NK-92 (cell line): Measurements from ENCODE around the gene CXCL12.

Experiments
- DNase-seq: peaks from one replicate; lab custom pipeline; 2025; ENCODE audit not compliant: unreplicated experiment; lab: John Stamatoyannopoulos, UW

CXCL12 gene

DNA sequence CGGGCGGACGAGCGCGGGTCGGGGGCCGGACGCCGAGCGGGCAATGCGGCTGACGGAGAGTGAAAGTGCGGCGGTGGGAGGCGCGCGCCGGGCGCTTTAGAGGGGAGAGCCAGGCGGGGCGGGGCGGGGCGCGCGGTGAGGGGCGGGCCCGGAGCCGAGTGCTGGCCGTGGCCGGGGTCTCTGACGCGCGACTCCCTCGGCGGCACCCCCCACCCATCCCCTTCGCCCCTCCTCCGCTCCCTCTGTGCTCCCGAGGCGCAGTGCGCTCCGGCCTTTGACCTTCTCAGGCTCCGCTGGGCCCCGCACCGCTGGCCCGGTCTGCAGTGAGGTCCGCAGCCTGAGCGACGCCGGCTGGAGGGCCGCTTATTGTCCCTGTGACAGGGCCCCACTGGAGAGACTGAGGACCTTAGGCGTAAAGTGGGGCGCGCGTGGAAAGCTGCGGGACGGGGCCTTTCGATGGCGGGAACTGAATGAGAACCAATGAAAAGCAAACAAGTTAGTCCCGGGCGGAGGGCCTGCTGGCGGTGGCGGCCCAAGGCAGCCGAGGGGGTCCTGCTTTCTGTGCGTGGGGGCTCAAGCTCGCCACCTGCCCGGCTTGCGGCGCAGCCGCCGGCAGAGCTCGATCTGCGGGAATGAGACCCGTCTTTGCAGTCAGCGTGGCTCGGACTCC is at the start of gene CXCL12:
Gene CXCL12, minus strand, starts transcription at position 72 of the 670 bp plus-strand sequence. CDS start 92 bp downstream, outside the sequence.
- DNase-seq, result no peak

DNA sequence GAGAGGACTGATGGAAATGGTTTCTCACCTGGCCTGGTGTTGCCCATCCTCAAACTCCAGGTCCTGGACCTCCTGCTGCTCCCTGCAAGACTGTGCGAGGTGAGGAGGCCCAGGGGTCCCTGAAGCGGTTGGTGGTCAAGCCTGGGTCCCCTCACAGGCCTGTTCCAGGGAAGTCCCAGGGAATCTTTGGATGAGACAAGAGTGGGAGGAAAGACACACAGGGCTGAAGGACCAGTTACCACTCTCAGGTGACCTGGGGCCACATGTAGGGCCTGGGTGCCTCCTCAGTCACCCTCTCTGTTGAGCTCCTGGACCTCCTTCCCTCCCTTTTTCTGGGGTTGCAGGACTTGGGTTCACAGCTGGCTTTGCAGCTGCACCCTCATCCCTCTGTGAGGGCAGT is 42.6 kb upstream of the CXCL12 start:
- no peak for DNase-seq

DNA sequence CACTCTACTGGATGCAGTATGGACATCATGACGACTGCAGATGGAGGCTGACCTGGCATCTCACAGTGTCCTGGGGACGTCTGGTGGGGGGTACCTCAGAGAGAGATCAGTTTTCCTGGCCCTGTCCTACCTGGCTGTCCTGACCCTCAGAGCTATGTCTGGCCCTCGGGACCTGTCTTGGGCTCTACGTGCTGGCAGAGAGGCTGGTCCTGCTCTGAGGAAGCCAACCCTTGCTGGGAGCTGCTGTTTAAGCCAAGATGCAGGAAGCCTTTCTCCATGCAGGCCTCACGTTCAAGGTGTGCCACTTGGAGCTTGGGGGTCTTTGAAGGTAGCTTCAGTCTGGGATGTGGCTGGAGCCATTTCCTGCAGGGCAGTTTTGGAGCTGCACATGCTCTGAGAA is 42.1 kb upstream of the CXCL12 start:
- DNase-seq, result no peak

DNA sequence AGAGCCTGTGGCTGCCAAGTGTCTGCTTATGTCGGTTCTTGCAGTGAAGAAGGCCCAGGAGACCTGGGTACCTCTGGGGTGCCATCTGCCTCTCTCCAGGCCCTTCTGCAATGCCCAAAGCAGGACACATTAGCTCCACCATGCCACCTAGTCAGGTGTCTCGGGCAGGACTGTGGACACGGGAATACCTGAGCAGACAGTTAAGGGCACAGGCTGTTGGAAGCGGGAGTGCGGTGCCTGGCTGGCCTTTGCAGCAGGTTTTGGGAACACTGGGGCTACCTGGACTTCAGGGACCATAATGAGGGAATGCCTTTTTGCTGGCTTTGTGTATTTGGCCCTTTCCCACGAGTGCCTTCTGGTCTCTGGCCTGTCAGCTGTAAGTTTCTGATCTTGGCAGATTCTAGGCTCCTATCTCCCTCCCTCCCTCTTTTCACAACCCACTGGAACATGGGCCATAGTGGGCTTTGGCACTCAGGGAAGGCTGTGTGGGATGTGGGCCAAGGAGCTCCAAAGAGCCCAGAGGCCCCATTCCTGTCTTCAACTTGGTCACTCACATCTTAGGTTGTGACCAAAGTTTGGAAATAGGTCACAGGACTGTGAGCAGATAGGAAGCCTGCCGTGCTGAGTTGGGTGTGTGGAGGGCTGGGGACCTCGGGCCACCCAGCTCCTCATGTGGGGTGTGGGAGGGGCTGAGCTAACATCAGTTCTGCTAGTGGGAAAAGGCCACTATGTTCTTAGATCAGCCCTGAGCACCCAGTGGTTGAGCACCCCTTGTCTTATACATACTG is 41.5 kb upstream of the CXCL12 start:
- no peak for DNase-seq

DNA sequence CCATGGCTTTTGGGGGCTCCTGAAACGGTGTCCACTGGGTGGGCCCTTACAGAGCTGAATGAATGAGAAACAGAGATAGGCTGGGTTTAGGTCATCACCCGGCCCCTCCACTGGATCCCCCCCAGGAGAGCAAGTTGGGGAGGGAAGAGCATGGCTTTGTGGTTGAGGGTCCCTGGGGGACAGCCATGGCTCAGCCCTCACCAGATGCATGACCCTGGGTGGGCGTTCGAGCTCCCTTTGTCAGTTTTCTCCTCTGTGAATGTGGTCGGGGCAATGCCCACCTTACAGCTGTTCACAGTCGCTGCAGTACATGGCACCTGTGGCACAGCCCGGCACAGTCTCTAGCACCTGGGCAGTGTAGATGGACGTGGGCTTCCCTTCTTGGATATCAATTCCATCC is 40.6 kb upstream of the CXCL12 start:
- no peak for DNase-seq

DNA sequence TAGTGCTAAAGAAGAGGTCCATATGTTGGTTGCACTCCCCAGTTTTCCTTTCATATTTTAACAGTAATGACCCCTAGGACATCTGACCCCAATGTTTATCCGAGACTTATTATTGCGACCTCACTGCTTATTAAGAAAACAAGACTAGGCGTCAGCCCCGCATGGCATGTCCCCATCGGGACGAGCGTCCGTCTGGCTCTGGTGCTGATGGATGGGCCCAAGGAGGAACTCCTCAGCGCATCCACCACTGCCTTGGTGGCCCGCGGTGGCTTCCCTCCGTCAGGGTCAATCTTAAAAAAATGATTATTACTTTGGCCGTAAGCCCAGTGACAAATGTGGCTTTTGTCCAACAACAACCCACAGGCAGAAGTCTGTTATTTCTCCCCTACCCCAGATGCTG is 40.1 kb upstream of the CXCL12 start:
- no peak for DNase-seq

DNA sequence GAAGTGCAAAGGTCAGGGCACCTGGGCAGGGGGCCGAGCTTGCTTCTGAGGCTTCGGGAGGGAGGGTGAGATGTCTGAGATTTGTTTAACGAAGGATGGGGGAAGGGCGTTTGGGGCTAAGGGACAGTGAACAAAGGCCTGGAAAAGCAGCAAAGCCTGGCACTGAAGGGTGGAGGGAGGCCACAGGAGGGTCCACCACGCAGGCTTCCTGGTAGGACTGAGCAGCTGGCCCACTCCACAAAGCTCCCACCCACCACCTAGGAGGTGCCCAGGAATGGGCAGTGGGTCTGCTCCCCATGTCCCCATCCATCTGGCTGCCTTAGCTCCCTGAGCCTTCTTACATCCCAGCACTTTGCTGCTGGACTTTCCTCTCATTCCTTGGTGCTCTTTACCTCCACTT is 39.4 kb upstream of the CXCL12 start:
- no peak for DNase-seq

DNA sequence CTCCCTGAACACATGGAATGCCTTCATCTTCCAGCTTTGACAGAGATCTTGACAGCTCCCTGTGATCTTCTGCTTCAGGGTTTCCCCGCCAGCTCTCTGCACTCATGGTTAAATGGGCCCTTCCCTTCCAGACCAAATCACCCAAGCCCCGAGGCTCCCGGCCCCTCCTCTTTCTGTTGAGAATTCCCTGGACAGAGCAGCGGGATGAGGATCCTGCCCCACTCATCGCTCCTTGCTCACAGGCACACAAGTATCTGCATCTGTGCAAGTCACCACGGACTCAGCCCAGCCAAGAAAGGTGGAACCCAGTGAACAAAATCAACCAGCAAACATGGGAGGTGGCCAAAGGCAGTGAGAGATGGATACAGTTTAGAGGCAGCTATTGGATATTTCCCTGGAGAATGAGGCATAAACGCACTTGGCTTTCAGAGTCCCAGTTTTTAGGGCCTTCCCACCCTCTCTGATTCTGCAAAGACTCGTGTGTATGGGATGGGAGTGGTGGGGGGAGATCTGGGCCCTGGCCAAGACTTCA is 37.7 kb upstream of the CXCL12 start:
- no peak for DNase-seq

DNA sequence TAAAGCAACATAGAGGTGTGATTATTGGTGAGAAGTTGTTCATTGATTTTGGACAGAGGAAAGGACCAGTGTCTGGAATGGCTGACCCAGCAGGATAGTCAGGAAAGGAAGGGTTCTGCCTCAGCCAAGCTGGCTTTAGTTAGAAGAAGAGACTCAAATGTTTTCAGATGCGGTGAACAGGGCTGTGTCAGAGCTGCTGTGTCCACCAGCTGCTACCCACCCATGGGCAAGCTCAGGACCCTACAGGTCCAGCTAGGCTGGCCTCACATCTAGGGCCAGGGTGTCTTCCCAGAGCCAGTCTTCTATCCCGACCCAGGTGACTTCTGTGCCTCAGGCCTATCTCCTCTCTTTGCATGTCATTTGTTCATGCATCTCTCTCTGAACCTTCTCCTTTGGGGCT is 37.3 kb upstream of the CXCL12 start:
- no peak for DNase-seq

DNA sequence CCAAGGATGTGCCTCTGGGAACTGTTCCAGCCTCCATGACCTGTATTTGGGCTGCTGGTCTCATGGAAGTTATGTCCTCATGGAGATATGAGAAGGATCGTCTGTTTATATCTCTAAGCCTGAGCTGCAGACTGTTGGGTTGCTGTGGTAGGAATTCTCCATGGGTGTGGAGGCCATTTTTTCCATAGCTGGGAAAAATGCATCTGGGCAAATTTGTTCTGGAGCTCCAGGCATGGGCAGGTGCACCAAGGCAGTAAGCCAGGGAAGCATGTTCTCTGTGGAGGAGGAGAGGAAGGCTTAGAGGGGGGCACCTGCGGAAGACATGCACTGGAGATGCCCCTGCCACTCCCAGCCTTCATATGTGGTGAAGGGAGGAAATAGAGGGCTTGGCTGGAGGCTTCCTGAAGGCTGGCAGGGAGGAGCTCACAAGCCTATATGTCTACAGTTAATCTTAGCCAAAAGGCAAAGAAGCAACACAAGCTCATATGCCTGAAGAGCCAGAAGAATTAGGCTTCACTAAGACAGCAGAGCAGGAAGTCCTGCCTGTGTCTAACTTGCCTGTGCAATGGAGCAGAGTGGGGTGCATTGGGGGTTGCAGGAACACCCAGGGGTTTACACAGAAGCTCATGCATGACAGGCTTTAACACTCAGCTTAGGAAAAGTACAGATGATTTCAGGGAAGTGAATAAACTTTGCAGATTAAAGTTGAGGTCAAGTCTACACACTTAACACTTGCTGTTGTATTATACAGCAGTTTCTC is 35.1 kb upstream of the CXCL12 start:
- no peak for DNase-seq

DNA sequence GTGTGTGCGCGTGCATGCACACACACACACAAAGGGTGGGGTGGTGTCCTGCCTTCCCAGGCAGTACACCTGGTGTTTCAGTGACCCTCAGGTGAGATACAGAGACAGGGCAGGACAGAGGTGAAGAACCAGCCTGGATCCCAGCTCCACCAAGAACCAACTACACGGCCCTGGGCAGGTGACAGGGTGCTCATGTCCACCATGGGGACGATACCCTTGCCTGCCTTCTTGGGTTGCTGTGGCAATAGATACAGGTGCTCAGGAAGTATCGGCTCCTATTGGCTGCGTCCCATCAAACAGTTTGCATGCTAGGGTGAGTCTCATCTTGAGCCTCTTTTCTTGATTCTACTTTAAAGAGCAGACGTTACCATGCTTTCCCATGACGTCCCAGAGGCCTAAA is 33.7 kb upstream of the CXCL12 start:
- no peak for DNase-seq

DNA sequence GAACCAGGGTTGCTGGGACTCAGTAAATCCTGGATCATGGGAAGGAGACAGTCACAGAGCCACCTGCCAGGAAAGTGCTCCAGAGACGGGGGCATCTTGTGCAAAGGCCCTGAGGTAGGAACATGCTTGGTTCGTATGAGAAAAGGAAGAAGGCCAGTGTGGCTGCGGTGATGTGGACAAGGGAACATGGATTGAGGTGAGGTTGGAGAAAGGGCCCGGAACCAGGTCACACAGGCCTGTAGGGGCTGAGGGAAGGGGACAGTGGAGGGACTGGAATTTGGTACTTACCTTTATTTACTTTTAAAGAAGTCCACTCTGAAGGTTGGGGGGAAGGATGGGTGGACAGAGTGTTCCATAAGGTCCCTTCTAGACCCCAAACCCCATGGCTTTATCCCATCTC is 32.9 kb upstream of the CXCL12 start:
- DNase-seq, result no peak

DNA sequence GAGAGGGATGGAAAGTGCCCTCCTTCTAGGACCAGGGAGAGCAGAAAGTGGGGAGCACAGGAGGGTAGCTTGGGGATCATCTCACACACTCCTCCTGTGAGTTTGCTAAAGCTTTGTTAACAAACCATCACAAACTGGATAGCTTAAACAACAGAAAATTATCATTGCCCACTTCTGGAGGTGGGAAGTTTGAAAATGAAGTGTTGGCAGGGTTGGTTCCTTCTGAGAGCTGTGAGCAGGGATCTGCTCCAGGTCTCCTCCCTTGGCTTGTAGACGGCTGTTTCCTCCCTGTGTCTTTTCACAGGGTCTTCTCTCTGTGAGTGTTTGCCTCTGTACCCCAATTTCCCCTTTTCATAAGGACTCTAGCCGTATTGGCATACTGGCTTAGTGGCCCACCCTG is 32.0 kb upstream of the CXCL12 start:
- DNase-seq, result no peak

DNA sequence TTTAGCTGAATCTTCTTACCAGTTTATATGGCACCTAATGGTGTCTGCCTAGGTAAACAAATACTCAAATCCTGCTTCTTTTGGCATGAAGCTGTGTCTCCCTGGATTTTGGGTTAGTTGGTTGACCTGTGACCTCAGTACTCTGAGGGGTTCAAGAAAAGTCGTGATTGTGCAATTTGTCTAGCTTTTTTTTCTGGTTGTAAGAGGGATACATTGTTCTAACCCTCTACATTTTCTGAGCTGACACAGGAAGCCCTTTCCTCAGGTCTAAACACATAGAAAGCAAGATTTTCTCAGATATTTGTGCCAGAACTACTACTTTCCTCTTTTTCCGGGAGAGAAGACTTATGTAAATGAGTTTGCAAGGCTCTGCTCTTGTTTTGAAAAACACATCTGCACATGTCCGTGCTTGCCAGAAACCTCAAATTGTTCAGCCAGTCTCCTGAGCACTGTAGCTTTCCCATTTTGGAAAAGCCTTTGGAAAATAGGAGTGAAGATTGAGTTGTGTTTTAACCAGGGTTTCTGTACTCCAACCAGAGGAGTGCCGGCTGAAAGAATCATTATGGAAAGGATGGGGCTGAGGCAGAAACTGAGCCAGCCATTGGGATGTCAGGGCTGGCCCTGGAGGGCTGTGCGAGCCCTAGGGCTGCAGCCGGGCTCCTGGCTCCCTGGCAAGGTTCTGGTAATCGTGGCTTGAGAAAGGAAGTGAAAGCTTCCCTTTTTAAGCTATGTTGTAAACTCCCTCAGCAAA is 31.3 kb upstream of the CXCL12 start:
- no peak for DNase-seq

DNA sequence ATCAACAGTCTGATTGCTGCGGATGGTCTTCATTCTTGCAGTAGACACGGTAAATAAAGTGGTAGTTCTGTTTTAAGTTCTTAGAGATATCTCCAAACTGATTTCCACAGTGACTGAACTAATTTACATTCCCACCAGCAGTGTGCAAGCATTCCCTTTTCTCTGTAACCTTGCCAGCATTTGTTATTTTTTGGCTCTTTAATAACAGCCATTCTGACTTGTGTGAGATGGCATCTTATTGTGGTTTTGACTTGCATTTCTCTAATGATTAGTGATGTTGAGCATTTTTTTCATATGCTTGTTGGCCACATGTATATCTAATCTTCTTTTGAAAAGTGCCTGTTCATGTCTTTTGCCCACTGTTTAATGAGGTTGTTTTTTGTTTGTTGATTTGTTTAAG is 30.2 kb upstream of the CXCL12 start:
- no peak for DNase-seq

DNA sequence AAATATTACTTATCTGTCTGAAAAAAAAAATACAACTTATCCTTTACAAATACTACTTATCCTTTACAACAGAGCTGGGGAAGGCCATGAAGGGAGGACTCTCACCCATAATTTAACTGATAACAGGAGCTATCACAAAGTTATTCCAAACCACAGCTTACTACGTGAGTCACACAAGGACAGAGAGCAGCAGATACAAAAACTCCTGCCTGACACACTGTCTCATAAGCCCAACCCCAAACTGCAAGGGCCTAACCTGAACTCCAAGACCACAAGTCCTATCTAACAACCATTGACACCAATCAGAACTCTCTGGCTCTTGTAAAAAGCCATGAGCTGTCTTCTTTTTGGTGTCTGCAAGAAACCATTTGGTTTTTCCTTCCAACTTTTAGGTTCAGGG is 28.5 kb upstream of the CXCL12 start:
- no peak for DNase-seq

DNA sequence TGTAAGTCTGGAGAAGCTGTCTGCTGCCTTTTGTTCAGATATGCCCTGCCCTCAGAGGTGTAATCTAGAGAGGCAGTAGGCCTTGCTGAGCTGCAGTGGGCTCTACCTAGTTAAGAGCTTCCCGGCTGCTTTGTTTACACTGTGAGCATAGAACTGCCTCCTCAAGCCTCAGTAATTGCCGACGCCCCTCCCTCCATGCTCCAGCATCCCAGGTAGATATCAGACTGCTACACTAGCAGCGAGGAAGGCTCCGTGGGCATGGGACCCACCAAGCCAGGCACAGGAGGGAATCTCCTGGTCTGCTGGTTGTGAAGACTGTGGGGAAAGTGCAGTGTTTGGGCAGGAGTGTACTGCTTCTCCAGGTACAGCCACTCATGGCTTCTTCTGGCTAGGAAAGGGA is 26.4 kb upstream of the CXCL12 start:
- DNase-seq, result no peak

DNA sequence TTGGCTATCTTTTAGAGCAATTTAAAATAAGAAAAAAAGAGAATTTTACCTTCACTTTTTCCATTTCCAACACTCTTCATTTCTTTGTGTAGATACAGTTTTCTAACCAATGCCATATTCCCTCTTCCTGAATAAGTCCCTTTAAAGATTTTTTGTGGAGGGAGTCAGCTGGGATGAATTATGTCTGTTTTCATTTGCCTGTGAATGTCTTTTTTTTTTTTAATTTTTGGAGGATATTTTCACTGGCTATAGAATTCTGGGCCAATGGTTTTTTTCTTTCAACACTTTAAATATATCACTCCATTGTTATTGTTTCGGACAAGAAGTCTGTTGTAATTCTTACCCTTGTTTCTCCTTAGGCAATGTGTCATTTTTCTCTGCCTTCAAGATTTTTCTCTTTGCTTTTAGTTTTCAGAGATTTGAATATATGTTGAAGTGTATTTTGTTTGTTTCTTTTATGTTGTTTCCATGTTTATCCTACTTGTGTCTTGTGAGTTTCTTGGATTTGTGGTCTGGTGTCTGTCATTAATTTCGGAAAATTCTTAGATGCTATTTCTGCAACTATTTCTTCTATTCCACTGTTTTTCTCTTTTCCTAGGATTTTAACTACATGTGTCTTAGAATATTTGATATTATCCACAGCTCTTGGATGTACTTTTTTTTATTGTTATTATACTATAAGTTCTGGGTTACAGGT is 20.0 kb upstream of the CXCL12 start:
- DNase-seq, result no peak

DNA sequence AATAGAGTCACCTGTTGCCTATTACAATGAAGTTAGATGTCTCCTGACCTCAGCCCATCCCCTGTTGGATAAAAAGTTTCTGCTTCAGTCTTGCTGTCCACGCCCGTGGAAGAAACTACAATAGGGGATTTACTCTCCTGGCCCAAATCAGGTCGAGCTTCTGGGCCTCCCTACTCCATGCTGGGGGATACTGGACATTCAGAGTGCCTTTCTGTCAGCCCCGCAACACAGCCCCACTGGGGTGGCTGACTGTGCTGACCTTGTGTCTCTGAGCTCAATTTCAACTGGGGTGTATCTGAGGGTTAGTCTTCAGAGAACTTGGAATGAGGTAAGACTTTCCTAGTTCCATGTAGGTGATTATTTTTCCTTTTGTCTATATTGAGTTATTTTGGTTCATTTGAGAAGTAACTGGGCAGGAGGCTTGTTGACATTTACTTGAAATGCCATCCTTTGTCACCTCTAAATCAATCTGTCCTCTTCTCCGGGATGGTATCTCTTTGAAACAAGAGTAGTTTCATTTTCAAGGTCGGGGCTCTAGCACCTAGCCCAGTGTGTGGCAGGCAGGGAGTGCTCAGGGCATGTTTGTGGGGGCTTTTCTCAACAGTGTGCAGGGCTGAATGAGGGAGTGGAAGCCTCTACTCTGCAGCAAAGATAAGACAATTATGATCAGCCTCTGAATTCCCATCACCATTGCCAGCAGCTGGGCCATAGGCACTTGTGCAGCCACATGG is 17.7 kb upstream of the CXCL12 start:
- DNase-seq, result no peak

DNA sequence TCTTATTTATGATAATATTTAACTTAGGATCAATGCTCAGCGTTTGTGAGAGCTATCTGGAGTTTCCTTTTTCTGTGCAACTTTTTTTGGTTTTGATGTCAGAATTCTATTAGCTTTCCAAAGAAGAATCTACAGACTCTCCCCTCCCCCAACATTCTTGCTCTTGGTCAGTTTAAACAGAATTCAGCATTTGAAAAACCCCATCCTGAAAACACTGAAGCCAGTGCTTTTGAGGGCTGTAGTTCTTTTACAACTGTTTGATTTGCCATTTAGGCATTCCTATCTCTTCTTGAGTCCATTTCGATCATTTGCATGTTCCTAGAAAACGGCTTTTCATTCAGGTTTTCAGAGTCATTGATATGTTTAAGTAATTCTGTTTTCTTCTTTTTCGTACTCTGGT is 15.6 kb upstream of the CXCL12 start:
- no peak for DNase-seq
